GM12878 (cell line): Measurements from ENCODE around the gene CEP83. TPM values are rescaled to one million over a fixed set of nuclear protein-coding genes. Genes with fewer than 3 reads are reported as not detected.

ENCODE experiments used
- ATAC-seq: fragments of 200-7000 bp; cut with Tn5 transposase; 3 replicates; pipeline ENCODE4 v1.9.1; 2020; ENCODE audit warnings: mild to moderate bottlenecking, moderate library complexity
- BruUV-seq: library from RNA; stranded (reverse); fragments of 400-500 nt; replicated peaks from 2 replicates; lab custom pipeline; 2021; lab: Mats Ljungman, UMichigan
- CTCF ChIA-PET: fragments of 300-600 bp; sonication (Branson Sonifier 250); formaldehyde crosslinking; extraction: SDS; loops from one replicate; lab custom pipeline; 2021; ENCODE audit warnings: inconsistent platforms; lab: Yijun Ruan, JAX
- POLR2A ChIA-PET: fragments of 350-600 bp; formaldehyde crosslinking; extraction: SDS; loops from one replicate; lab custom pipeline; 2021; ENCODE audit warnings: inconsistent platforms; lab: Charles Lee
- RAD21 ChIA-PET: fragments of 300-600 bp; sonication (Branson Sonifier 250); formaldehyde crosslinking; loops from one replicate; lab custom pipeline; 2023; ENCODE audit warnings: antibody characterized with exemption; ENCODE audit not compliant: unreplicated experiment; lab: Charles Lee
- SMC1A ChIA-PET: fragments of 300-600 bp; sonication (Branson Sonifier 250); formaldehyde crosslinking; loops from one replicate; lab custom pipeline; 2023; ENCODE audit not compliant: unreplicated experiment, uncharacterized antibody; lab: Charles Lee
- DNase-seq: peaks from one replicate; pipeline ENCODE4 v3.0.0-alpha.2; 2011; ENCODE audit warnings: low read depth, low spot score
- FAIRE-seq: peaks from 3 replicates; lab custom pipeline; 2011; peaks lifted over from hg19 to GRCh38; lab: Jason Lieb, UNC
- H2AFZ ChIP-seq: 2 replicates; pipeline ENCODE4 v1.6.0; 2011; ENCODE audit warnings: low read depth, low read length, control low read depth; ENCODE audit not compliant: control insufficient read depth
- H3K27ac ChIP-seq: 2 replicates; pipeline ENCODE4 v1.5.1; 2011; ENCODE audit warnings: control low read depth; ENCODE audit not compliant: control insufficient read depth, insufficient read depth
- H3K27me3 ChIP-seq, 2 experiments: replicated peaks in 1 of 2; 2 replicates each; pipeline versions ENCODE4 v1.6.0 to v1.6.1; 2011; ENCODE audit warnings: low read length in 1 of 2; ENCODE audit not compliant: control insufficient read depth in 2 of 2, insufficient read depth in 2 of 2
- H3K36me3 ChIP-seq, 2 experiments: 2 replicates each; pipeline ENCODE4 v1.5.1; 2011; ENCODE audit warnings: low read length in 1 of 2; ENCODE audit not compliant: control insufficient read depth in 2 of 2, insufficient read depth in 2 of 2
- H3K4me1 ChIP-seq: 2 replicates; pipeline ENCODE4 v1.6.1; 2011; ENCODE audit warnings: mild to moderate bottlenecking, low read length, moderate library complexity, mixed read lengths; ENCODE audit not compliant: control insufficient read depth, insufficient read depth
- H3K4me2 ChIP-seq: 2 replicates; pipeline ENCODE4 v1.6.0; 2011; ENCODE audit warnings: control low read depth; ENCODE audit not compliant: control insufficient read depth, insufficient read depth
- H3K4me3 ChIP-seq: fragments of 200-600 bp; sonication (generic); 2 replicates; pipeline ENCODE4 v1.5.1; 2016
- H3K79me2 ChIP-seq: 2 replicates; pipeline ENCODE4 v1.6.0; 2011; ENCODE audit warnings: low read length; ENCODE audit not compliant: control insufficient read depth, insufficient read depth
- H3K9ac ChIP-seq: 2 replicates; pipeline ENCODE4 v1.8.0; 2011; ENCODE audit warnings: low read length, control low read depth, mixed read lengths; ENCODE audit not compliant: control insufficient read depth, insufficient read depth
- H3K9me3 ChIP-seq: replicated peaks from 3 replicates; pipeline ENCODE4 v1.5.1; 2011; ENCODE audit warnings: mild to moderate bottlenecking, low read length; ENCODE audit not compliant: control insufficient read depth, insufficient read depth
- H4K20me1 ChIP-seq: 2 replicates; pipeline ENCODE4 v1.6.0; 2011; ENCODE audit not compliant: control insufficient read depth, insufficient read depth
- ASH2L ChIP-seq: fragments of 300-600, 200-600 bp; sonication (generic); IDR thresholded peaks from 2 replicates; pipeline ENCODE4 v1.6.1; 2017; ENCODE audit warnings: low read depth, mild to moderate bottlenecking, borderline replicate concordance
- ATF3 ChIP-seq: IDR thresholded peaks from 2 replicates; pipeline ENCODE4 v1.6.1; 2011; ENCODE audit warnings: low read depth, mild to moderate bottlenecking, low read length, moderate library complexity, borderline replicate concordance; ENCODE audit errors: extremely low read depth
- CUX1 ChIP-seq: IDR thresholded peaks from 2 replicates; pipeline ENCODE4 v1.6.1; 2012; ENCODE audit warnings: improper control_type of control experiment, low read depth, low read length; ENCODE audit not compliant: insufficient replicate concordance
- GABPA ChIP-seq: IDR thresholded peaks from 2 replicates; pipeline ENCODE4 v1.6.1; 2014; ENCODE audit warnings: antibody characterized with exemption, low read depth, mild to moderate bottlenecking, inconsistent platforms
- HDAC6 ChIP-seq: fragments of 200-600 bp; sonication (generic); IDR thresholded peaks from one replicate; pipeline ENCODE4 v1.8.0; 2017; ENCODE audit warnings: antibody characterized with exemption; ENCODE audit not compliant: unreplicated experiment
- HDGF ChIP-seq: fragments of 450-650 bp; IDR thresholded peaks from 2 replicates; pipeline ENCODE4 v1.6.1; 2016; ENCODE audit warnings: antibody characterized with exemption
- IKZF2 ChIP-seq, 2 experiments: fragments of 450-650 bp; IDR thresholded peaks; 2 replicates each; pipeline ENCODE4 v1.6.1; 2017; ENCODE audit warnings: mild to moderate bottlenecking in 2 of 2, moderate library complexity in 2 of 2
- JUND ChIP-seq: IDR thresholded peaks from 2 replicates; pipeline ENCODE4 v1.6.1; 2012; ENCODE audit warnings: low read depth, mild to moderate bottlenecking, low read length, improper control_type of control experiment, moderate library complexity
- NKRF ChIP-seq: fragments of 450-650 bp; conservative IDR thresholded peaks from 2 replicates; pipeline ENCODE4 v1.6.1; 2017; ENCODE audit warnings: mild to moderate bottlenecking, moderate library complexity
- NR2C2 ChIP-seq: IDR thresholded peaks from 2 replicates; pipeline ENCODE4 v1.6.1; 2011; ENCODE audit warnings: borderline replicate concordance, low read depth; ENCODE audit not compliant: control insufficient read depth, insufficient read length
- SIX5 ChIP-seq: IDR thresholded peaks from 2 replicates; pipeline ENCODE4 v1.6.1; 2011; ENCODE audit warnings: mild to moderate bottlenecking, low read depth, low read length, moderate library complexity; ENCODE audit not compliant: severe bottlenecking
- SPI1 ChIP-seq: IDR thresholded peaks from 2 replicates; pipeline ENCODE4 v1.6.1; 2011; ENCODE audit warnings: low read depth, mild to moderate bottlenecking, low read length, moderate library complexity, borderline replicate concordance; ENCODE audit not compliant: insufficient read depth
- STAT3 ChIP-seq: IDR thresholded peaks from 2 replicates; pipeline ENCODE4 v1.6.1; 2011; ENCODE audit warnings: low read depth, low read length, improper control_type of control experiment
- SUZ12 ChIP-seq: fragments of 200-600 bp; sonication (generic); IDR thresholded peaks from one replicate; pipeline ENCODE4 v1.6.1; 2018; ENCODE audit warnings: antibody characterized with exemption, mild to moderate bottlenecking; ENCODE audit not compliant: unreplicated experiment
- TCF7 ChIP-seq: IDR thresholded peaks from 2 replicates; pipeline ENCODE4 v1.6.1; 2014; ENCODE audit warnings: antibody characterized with exemption, borderline replicate concordance
- ZNF207 ChIP-seq: fragments of 450-650 bp; IDR thresholded peaks from 2 replicates; pipeline ENCODE4 v1.6.1; 2014; ENCODE audit warnings: antibody characterized with exemption, mild to moderate bottlenecking, borderline replicate concordance
- WGBS: methylation state at CpG from one replicate; pipeline ENCODE4 v1.1.6; 2016; ENCODE audit warnings: low lambda C conversion rate; ENCODE audit not compliant: insufficient replicate concordance, insufficient coverage; ENCODE audit errors: missing lambda C conversion rate; 5-methylcytosine and 5-hydroxymethylcytosine counted together
- in situ Hi-C: fragments of 300-500 bp; cut with MboI; formaldehyde crosslinking; loops from 9 replicates; pipeline ENCODE4 v1.14.3; 2018; ENCODE audit warnings: mixed read lengths
- intact Hi-C: fragments of 100-400 bp; cut with micrococcal nuclease; formaldehyde crosslinking; loops from one replicate; pipeline ENCODE4 v1.14.2; 2022; ENCODE audit not compliant: unreplicated experiment
- polyA plus RNA-seq, 11 experiments: library from polyadenylated mRNA; depleted of rRNA in 4 of 11; unstranded in 6 of 11; stranded (reverse) in 5 of 11; fragments of >200 nt; fragmentation: Nextera tagmentation in 4 of 11; fragmentation: Illumina TruSeq in 1 of 11; extraction: Ambion mirVana in 4 of 11; extraction: Trizol in 1 of 11; gene quantifications; 1 replicate in 1 of 11; 2 replicates in 10 of 11; pipeline versions ENCODE4 v1.2.1 to v1.2.3, GENCODE V29; 2011 to 2016; ENCODE audit warnings: inconsistent platforms in 2 of 11, missing spikeins in 2 of 11, low read depth in 1 of 11
- total RNA-seq, 4 experiments: library from RNA; depleted of rRNA in 3 of 4; stranded (reverse); fragments of >200 nt in 3 of 4; fragmentation: Illumina TruSeq in 1 of 4; extraction: Trizol in 1 of 4; gene quantifications; 2 replicates each; pipeline versions ENCODE4 v1.2.1 to v1.2.3, GENCODE V29; 2013 to 2021

The CEP83 gene
- total and polyA plus RNA-seq, 10 of the 15 experiments (the other 5 are each of a cell fraction or from before 2014, with no cell fraction given) = 4.3 to 39.0 (median 22.5) TPM

- Histone ChIP-seq H3K9me3 (peaks cover 35% of the 10 kb centered on the region), H3K4me2 (no peak overlapping the region), H3K9ac (no peak overlapping the region), H3K79me2 (no peaks in the 10 kb centered on the region), H3K27ac (no peak overlapping the region), H3K27me3 (no peaks in the 10 kb centered on the region), H3K36me3 (peaks cover 4 to 12% of the 10 kb centered on the region in 2 experiments), H4K20me1 (no peaks in the 10 kb centered on the region), H3K4me3 (no peak overlapping the region)
- ChIA-PET CTCF (no interaction called here), RAD21 (no interaction called here), POLR2A (interaction anchor here (1.2 kb wide), 1 partner anchor 10 kb away, joined by 3 read pairs; no protein-coding TSS in a partner anchor), SMC1A (no interaction called here)
- BruUV-seq = no TSS peak
- DNase-seq (no peak), ATAC-seq (no peak)
- in situ Hi-C loops = no loop called here
- no peak for TF ChIP-seq HDGF
- no peak for TF ChIP-seq ATF3
- no peak for TF ChIP-seq SUZ12
- TF ChIP-seq SIX5 = no peak
- TF ChIP-seq HDAC6 = no peak
- no peak for TF ChIP-seq ZNF207
- TF ChIP-seq CUX1 = no peak
- no peak for TF ChIP-seq NR2C2
- no peak for TF ChIP-seq NKRF
- TF ChIP-seq STAT3 = no peak
- no peak for TF ChIP-seq IKZF2 (IDR thresholded peaks at IDR 0.05)
- TF ChIP-seq JUND = no peak
- no peak for TF ChIP-seq TCF7
- no peak for TF ChIP-seq SPI1
- no peak for TF ChIP-seq ASH2L
- TF ChIP-seq GABPA = no peak
- TF ChIP-seq, all 136 proteins: peak for 0
- WGBS = 91% methylated on average over 2 of the region's 2 CpGs
- Histone ChIP-seq H3K4me1 (peaks cover 9% of the 10 kb centered on the region; the same call in 1 of the 2 replicates), H2AFZ (no peak overlapping the region)
- intact Hi-C loops = no loop called here
- FAIRE-seq = no peak
These were observed 137.3 kb downstream of the CEP83 start for GRCh38 chr12:94322346-94322745.
